Sigmoid colon (tissue), 7 donors: Measurements from ENCODE around the gene RMRP. TPM values are rescaled to one million over a fixed set of nuclear protein-coding genes. Genes with fewer than 3 reads are reported as not detected.
"Not testable (repeated sequence)": the region's sequence is repeated elsewhere in the genome, so short reads cannot be mapped to it uniquely, and the experiment has no call there.

ENCODE experiments used
- DNase-seq: peaks from one replicate; pipeline ENCODE4 v3.0.0-alpha.2; 2019
- H3K27ac ChIP-seq, 4 donors: fragments of 200-600 bp; sonication (generic); one replicate each; pipeline ENCODE4 v1.5.1; 2016 to 2019; ENCODE audit warnings: mild to moderate bottlenecking in 1 of 4
- H3K27me3 ChIP-seq, 3 donors: fragments of 200-600 bp; sonication (generic); one replicate each; pipeline ENCODE4 v1.5.1; 2019; ENCODE audit warnings: mild to moderate bottlenecking in 1 of 3
- H3K36me3 ChIP-seq, 4 donors: fragments of 200-600 bp; sonication (generic); one replicate each; pipeline ENCODE4 v1.5.1; 2016 to 2019
- H3K4me1 ChIP-seq, 4 donors: fragments of 200-600 bp; sonication (generic); one replicate each; pipeline ENCODE4 v1.5.1; 2017 to 2019
- H3K4me3 ChIP-seq, 4 donors: fragments of 200-600 bp; sonication (generic); one replicate each; pipeline ENCODE4 v1.5.1; 2017 to 2019; ENCODE audit warnings: mild to moderate bottlenecking in 2 of 4, moderate library complexity in 1 of 4
- H3K9me3 ChIP-seq, 4 donors: fragments of 200-600 bp in 3 of 4; sonication (generic) in 3 of 4; one replicate each; pipeline versions ENCODE4 v1.5.1 to v1.6.1; 2013 to 2019
- EP300 ChIP-seq, 4 donors: sonication (generic); formaldehyde crosslinking; IDR thresholded peaks; one replicate each; pipeline ENCODE4 v1.6.1; 2017; ENCODE audit warnings: antibody characterized with exemption in 4 of 4
- POLR2A ChIP-seq, 2 donors: fragments of 450-650 bp; IDR thresholded peaks; one replicate each; pipeline ENCODE4 v1.6.1; 2016; ENCODE audit warnings: antibody characterized with exemption in 2 of 2, mild to moderate bottlenecking in 2 of 2, moderate library complexity in 2 of 2
- POLR2AphosphoS5 ChIP-seq, 4 donors: sonication (generic); formaldehyde crosslinking; IDR thresholded peaks; one replicate each; pipeline ENCODE4 v1.6.1; 2017; ENCODE audit warnings: antibody characterized with exemption in 4 of 4
- WGBS, 2 donors: extraction: QIAGEN DNeasy Blood & Tissue Kit; methylation state at CpG; one replicate each; pipeline ENCODE4 v1.1.7; 2013; 5-methylcytosine and 5-hydroxymethylcytosine counted together
- intact Hi-C: fragments of 100-400 bp; cut with DNase I; formaldehyde crosslinking; loops from one replicate; pipeline ENCODE4 v1.15.1; 2023
- polyA plus RNA-seq, 3 donors: library from polyadenylated mRNA; stranded (reverse); fragments of 200-250 nt; gene quantifications; one replicate each; pipeline ENCODE4 v1.2.3, GENCODE V29; 2013
- total RNA-seq, 4 donors: library from RNA; depleted of rRNA; stranded (reverse); fragments of >200 nt; gene quantifications; one replicate each; pipeline ENCODE4 v1.1.0, GENCODE V29; 2016
- TF ChIP-seq, protein P1 (sequence below), 4 experiments: fragments of 450-650 bp in 3 of 4; fragments of 200-600 bp in 1 of 4; IDR thresholded peaks; one replicate each; pipeline ENCODE4 v1.5.1; 2016 to 2019; ENCODE audit warnings: antibody characterized with exemption in 4 of 4, mild to moderate bottlenecking in 3 of 4, moderate library complexity in 2 of 4
- donor health status: healthy with polysubstance abuse.
- donor health status: Bipolar disorder and iron deficiency.
- donor health status: healthy.

Gene RMRP
- total and polyA plus RNA-seq, 7 donors: 480 to 26,387 (median 4,377) TPM; not detected in 2

GRCh38 chr9:35615981-35616680, 41.7 kb downstream of the RMRP start:
- Histone ChIP-seq H3K27me3 (peaks cover 0 to 7% (median 0%) of the 10 kb centered on the region in 3 donors), H3K36me3 (no peaks in the 10 kb centered on the region), H3K9me3 (no peaks in the 10 kb centered on the region), H3K27ac (no peak overlapping the region), H3K4me1 (peaks cover 0 to 13% (median 10%) of the 10 kb centered on the region in 4 donors), H3K4me3 (no peak overlapping the region)
- no peak for DNase-seq
- intact Hi-C loops: no loop called here
- TF ChIP-seq POLR2A (IDR thresholded peaks at IDR 0.05) (no peak), POLR2AphosphoS5 (IDR thresholded peaks at IDR 0.05) (no peak), EP300 (IDR thresholded peaks at IDR 0.05) (no peak)
- TF ChIP-seq, protein P1, sequence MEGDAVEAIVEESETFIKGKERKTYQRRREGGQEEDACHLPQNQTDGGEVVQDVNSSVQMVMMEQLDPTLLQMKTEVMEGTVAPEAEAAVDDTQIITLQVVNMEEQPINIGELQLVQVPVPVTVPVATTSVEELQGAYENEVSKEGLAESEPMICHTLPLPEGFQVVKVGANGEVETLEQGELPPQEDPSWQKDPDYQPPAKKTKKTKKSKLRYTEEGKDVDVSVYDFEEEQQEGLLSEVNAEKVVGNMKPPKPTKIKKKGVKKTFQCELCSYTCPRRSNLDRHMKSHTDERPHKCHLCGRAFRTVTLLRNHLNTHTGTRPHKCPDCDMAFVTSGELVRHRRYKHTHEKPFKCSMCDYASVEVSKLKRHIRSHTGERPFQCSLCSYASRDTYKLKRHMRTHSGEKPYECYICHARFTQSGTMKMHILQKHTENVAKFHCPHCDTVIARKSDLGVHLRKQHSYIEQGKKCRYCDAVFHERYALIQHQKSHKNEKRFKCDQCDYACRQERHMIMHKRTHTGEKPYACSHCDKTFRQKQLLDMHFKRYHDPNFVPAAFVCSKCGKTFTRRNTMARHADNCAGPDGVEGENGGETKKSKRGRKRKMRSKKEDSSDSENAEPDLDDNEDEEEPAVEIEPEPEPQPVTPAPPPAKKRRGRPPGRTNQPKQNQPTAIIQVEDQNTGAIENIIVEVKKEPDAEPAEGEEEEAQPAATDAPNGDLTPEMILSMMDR (IDR thresholded peaks at IDR 0.05): no peak
- WGBS, 2 donors: 82 to 91% methylated on average over 17 of the region's 17 CpGs

GRCh38 chr9:35612843-35613242, 45.0 kb downstream of the RMRP start:
- Histone ChIP-seq H3K27ac (no peak overlapping the region), H3K4me1 (peaks cover 0 to 13% (median 10%) of the 10 kb centered on the region in 4 donors), H3K36me3 (peaks cover 0 to 26% (median 16%) of the 10 kb centered on the region in 4 donors), H3K27me3 (peaks cover 0 to 6% (median 0%) of the 10 kb centered on the region in 3 donors), H3K9me3 (no peaks in the 10 kb centered on the region), H3K4me3 (no peak overlapping the region)
- TF ChIP-seq EP300 (IDR thresholded peaks at IDR 0.05) (no peak), POLR2A (IDR thresholded peaks at IDR 0.05) (no peak), POLR2AphosphoS5 (IDR thresholded peaks at IDR 0.05) (no peak)
- TF ChIP-seq, protein P1 (IDR thresholded peaks at IDR 0.05): no peak
- DNase-seq: no peak
- intact Hi-C loops: no loop called here
- WGBS, 2 donors: 95 to 97% methylated on average over 2 of the region's 2 CpGs

DNA sequence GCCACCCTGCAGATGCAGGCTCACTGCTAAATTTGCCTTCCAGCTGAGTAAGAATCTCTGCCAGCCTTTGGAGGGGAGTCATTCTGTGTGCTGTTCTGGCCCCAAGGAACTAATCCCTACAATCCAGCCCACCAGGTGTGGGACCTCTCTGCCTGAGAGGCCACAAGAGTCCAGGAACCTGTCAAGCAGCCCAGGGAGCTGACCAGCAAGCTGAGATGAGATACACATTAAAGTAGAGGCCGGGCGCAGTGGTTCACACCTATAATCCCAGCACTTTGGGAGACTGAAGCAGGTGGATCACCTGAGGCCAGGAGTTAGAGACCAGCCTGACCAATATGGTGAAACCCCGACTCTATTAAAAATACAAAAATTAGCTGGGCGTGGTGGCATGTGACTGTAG, 45.8 kb downstream of the RMRP start:
- intact Hi-C loops, H3K4me3 ChIP-seq: not testable (repeated sequence)
- peaks cover 0 to 31% (median 17%) of the 10 kb centered on the region in 4 donors for H3K36me3 ChIP-seq

GRCh38 chr9:35611230-35611797, 46.5 kb downstream of the RMRP start:
- Histone ChIP-seq H3K9me3 (no peaks in the 10 kb centered on the region), H3K4me3 (no peak overlapping the region), H3K27me3 (no peaks in the 10 kb centered on the region), H3K36me3 (peaks cover 0 to 31% (median 17%) of the 10 kb centered on the region in 4 donors), H3K4me1 (peaks cover 0 to 13% (median 11%) of the 10 kb centered on the region in 4 donors), H3K27ac (no peak overlapping the region)
- WGBS, 2 donors: 17 to 19% methylated on average over 8 of the region's 8 CpGs
- intact Hi-C loops: no loop called here
- DNase-seq: peak; percentile 72
- TF ChIP-seq POLR2A (IDR thresholded peaks at IDR 0.05): no peak
- TF ChIP-seq POLR2AphosphoS5 (IDR thresholded peaks at IDR 0.05): no peak
- TF ChIP-seq, protein P1 (IDR thresholded peaks at IDR 0.05): peak in 3 of 4 experiments; percentile 37 to 57 (median 42)

More for the DNA sequence above, 45.8 kb downstream of the RMRP start:
- WGBS, 2 donors: 95% methylated on average over 4 of the region's 4 CpGs
- not testable (repeated sequence) for H3K27ac ChIP-seq, H3K9me3 ChIP-seq, H3K27me3 ChIP-seq, DNase-seq
- H3K4me1 ChIP-seq: peaks cover 0 to 10% (median 9%) of the 10 kb centered on the region in 4 donors

DNA sequence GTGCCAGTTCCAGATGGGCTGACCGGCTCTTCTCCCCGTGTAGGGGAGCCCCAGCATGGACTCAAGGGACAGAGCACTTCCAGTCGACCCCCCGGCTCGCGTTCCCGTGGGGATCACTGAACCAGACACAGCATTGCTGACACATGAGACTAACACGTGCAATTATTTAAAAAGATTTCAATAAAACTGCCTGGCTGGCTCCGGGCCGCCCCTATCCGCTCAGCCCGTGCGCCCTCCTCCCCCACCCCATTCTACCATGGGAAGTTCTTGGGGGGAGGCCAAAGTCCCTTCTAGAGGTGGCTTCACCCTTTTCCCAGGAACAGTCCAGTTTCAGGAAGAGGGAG, 48.0 kb downstream of the RMRP start:
- TF ChIP-seq EP300 (IDR thresholded peaks at IDR 0.05) (no peak), POLR2A (IDR thresholded peaks at IDR 0.05) (no peak), POLR2AphosphoS5 (IDR thresholded peaks at IDR 0.05) (no peak)
- TF ChIP-seq, protein P1 (IDR thresholded peaks at IDR 0.05): no peak
- Histone ChIP-seq H3K27ac (no peak overlapping the region), H3K9me3 (no peaks in the 10 kb centered on the region), H3K4me3 (no peak overlapping the region), H3K36me3 (peaks cover 0 to 31% (median 17%) of the 10 kb centered on the region in 4 donors), H3K4me1 (peaks cover 0 to 18% (median 17%) of the 10 kb centered on the region in 4 donors), H3K27me3 (no peaks in the 10 kb centered on the region)
- intact Hi-C loops: loop anchor here (5.0 kb wide), 1 partner anchor 123 kb away; the partner anchor contains the start of genes CREB3 and TLN1
- DNase-seq: no peak
- WGBS, 2 donors: 90 to 93% methylated on average over 13 of the region's 13 CpGs
